Neutrophil (primary cell): ENCODE data around the gene PGLYRP3.

Experiments used
- H3K27ac ChIP-seq: fragments of 200-600 bp; sonication (generic); 2 replicates; pipeline ENCODE4 v1.5.1; 2016; ENCODE audit warnings: mild to moderate bottlenecking, moderate library complexity
- H3K27me3 ChIP-seq: fragments of 200-600 bp; sonication (generic); 2 replicates; pipeline ENCODE4 v1.6.0; 2016; ENCODE audit warnings: mild to moderate bottlenecking
- H3K36me3 ChIP-seq: fragments of 200-600 bp; sonication (generic); 2 replicates; pipeline ENCODE4 v1.5.1; 2017
- H3K4me1 ChIP-seq, 2 experiments: fragments of 200-600 bp in 1 of 2; sonication (generic) in 1 of 2; 1 replicate in 1 of 2; 2 replicates in 1 of 2; pipeline versions ENCODE4 v1.5.1 to v1.6.1; 2013 to 2016; ENCODE audit warnings: low read depth in 1 of 2, low read length in 1 of 2, mild to moderate bottlenecking in 1 of 2, moderate library complexity in 1 of 2; ENCODE audit not compliant: control insufficient read depth in 1 of 2, insufficient read depth in 1 of 2
- H3K4me3 ChIP-seq, 2 experiments: fragments of 200-600 bp in 1 of 2; sonication (generic) in 1 of 2; 1 replicate in 1 of 2; 2 replicates in 1 of 2; pipeline ENCODE4 v1.5.1; 2013 to 2016; ENCODE audit warnings: low read depth in 1 of 2, low read length in 1 of 2, mild to moderate bottlenecking in 1 of 2, moderate library complexity in 1 of 2
- H3K9me3 ChIP-seq: fragments of 200-600 bp; sonication (generic); 2 replicates; pipeline ENCODE4 v1.5.1; 2016
- TF ChIP-seq, protein P1 (sequence below): fragments of 200-600 bp; sonication (generic); IDR thresholded peaks from 2 replicates; pipeline ENCODE4 v1.5.1; 2016; ENCODE audit warnings: antibody characterized with exemption

PGLYRP3 gene

GRCh38 chr1:153312570-153313186 is at the start of gene PGLYRP3:
Gene PGLYRP3, minus strand, starts transcription at chr1:153312952. Its CDS starts 2,287 bp downstream, at chr1:153310665.
- no peaks in the 10 kb centered on the region for H3K36me3 ChIP-seq
- peaks cover 11% of the 10 kb centered on the region for H3K27me3 ChIP-seq
- H3K27ac ChIP-seq, result no peak within 1 kb of the TSS
- no peaks in the 10 kb centered on the region for H3K4me1 ChIP-seq
- H3K4me3 ChIP-seq, result no peak within 1 kb of the TSS
- TF ChIP-seq, protein P1, sequence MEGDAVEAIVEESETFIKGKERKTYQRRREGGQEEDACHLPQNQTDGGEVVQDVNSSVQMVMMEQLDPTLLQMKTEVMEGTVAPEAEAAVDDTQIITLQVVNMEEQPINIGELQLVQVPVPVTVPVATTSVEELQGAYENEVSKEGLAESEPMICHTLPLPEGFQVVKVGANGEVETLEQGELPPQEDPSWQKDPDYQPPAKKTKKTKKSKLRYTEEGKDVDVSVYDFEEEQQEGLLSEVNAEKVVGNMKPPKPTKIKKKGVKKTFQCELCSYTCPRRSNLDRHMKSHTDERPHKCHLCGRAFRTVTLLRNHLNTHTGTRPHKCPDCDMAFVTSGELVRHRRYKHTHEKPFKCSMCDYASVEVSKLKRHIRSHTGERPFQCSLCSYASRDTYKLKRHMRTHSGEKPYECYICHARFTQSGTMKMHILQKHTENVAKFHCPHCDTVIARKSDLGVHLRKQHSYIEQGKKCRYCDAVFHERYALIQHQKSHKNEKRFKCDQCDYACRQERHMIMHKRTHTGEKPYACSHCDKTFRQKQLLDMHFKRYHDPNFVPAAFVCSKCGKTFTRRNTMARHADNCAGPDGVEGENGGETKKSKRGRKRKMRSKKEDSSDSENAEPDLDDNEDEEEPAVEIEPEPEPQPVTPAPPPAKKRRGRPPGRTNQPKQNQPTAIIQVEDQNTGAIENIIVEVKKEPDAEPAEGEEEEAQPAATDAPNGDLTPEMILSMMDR, result no peak
- no peaks in the 10 kb centered on the region for H3K9me3 ChIP-seq

DNA sequence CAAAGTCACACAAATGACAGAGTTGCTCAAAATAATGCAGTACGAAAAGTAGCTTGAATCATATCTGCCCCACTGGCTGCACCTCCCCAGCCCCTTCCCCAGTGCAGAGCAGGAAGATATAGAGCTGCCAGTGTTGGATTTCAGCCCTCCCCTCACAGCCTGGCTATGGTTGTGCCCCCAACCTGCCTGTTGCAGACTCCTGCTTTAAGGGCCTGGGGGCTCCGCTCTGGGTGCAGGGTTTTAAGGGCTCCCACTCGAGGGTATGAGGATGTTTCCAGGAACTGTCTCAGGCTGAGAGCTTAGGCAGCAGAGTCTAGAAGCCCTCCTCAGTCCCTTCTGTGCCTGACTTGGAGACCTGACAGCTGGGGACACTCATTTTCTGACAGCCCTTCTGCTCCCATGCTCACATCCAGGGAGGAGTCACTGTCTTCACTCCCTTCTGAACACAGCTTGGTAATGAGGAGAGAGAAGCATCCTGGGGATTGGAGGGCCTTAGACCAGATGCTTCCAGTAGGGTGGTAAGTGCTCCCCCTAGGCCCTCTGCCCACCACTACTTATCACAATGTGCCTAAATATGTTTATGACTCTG is 49.5 kb upstream of the PGLYRP3 start:
- TF ChIP-seq, protein P1, result no peak

DNA sequence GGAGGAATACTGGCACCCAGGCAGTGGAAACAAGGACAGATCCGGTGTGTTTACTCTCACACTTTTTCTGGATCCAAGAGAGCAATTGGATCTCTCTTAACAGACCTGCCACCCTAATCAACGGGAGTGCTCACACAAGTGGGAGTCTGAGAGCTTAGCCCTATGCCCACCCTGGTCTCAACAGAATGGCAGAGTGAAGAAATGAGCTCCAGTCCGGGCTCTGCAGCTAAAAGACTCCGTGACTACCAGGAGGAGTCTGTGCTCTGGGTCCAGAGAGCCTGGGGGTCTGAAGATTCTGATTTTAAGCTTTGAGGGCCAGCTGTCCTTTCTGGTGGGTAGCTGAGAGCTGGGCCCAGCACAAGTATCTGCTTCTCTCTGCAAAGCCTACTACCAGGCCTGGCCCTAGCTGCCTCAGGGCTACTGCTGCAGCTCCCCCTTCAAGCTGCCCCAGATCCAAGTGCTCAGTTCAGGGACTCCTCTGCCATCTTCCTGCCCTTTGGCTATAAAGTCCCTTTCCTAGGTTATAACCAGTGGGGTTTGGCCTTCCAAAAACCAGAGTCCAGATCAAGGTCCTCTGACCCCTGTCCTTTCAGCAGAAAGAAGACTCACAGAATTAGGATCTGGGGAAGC is 48.8 kb upstream of the PGLYRP3 start:
- peak overlapping the region; percentile 97 for H3K4me3 ChIP-seq
- TF ChIP-seq, protein P1, result no peak
- peaks cover 5% of the 10 kb centered on the region for H3K9me3 ChIP-seq
- peaks cover 41% of the 10 kb centered on the region for H3K36me3 ChIP-seq
- H3K27me3 ChIP-seq, result no peaks in the 10 kb centered on the region
- peaks cover 81 to 99% of the 10 kb centered on the region in 2 experiments for H3K4me1 ChIP-seq
- H3K27ac ChIP-seq, result peak overlapping the region; percentile 100

More for the DNA sequence above, 49.5 kb upstream of the PGLYRP3 start:
- peak overlapping the region; percentile 97 for H3K4me3 ChIP-seq
- H3K9me3 ChIP-seq, result peaks cover 5% of the 10 kb centered on the region
- H3K36me3 ChIP-seq, result peaks cover 41% of the 10 kb centered on the region
- no peaks in the 10 kb centered on the region for H3K27me3 ChIP-seq
- H3K27ac ChIP-seq, result peak overlapping the region; percentile 100
- H3K4me1 ChIP-seq, result peaks cover 81 to 99% of the 10 kb centered on the region in 2 experiments

DNA sequence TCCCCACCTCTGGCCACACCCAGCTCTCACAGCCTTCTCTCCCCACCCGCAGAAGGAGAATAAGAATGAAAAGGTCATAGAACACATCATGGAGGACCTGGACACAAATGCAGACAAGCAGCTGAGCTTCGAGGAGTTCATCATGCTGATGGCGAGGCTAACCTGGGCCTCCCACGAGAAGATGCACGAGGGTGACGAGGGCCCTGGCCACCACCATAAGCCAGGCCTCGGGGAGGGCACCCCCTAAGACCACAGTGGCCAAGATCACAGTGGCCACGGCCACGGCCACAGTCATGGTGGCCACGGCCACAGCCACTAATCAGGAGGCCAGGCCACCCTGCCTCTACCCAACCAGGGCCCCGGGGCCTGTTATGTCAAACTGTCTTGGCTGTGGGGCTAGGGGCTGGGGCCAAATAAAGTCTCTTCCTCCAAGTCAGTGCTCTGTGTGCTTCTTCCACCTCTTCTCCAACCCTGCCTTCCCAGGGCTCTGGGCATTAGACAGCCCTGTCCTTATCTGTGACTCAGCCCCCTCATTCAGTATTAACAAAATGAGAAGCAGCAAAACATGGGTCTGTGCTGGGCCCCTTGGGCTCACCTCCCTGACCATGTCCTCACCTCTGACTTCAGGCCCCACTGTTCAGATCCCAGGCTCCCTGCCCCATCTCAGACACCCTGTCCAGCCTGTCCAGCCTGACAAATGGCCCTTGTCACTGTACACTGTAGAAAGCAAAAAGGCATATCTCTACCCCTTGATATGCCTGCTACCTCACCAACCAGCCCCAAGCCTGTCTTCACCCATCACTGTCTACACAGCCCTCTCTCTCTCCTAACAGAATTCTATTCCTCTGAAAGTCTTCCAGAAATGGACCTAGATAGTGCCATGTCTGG is 48.1 kb upstream of the PGLYRP3 start:
- H3K4me1 ChIP-seq, result peaks cover 81 to 99% of the 10 kb centered on the region in 2 experiments
- H3K4me3 ChIP-seq, result peak overlapping the region; percentile 97
- H3K27me3 ChIP-seq, result no peaks in the 10 kb centered on the region
- peaks cover 5% of the 10 kb centered on the region for H3K9me3 ChIP-seq
- H3K36me3 ChIP-seq, result peaks cover 41% of the 10 kb centered on the region
- TF ChIP-seq, protein P1, result no peak
- H3K27ac ChIP-seq, result peak overlapping the region; percentile 100

- H3K4me1 ChIP-seq, result peaks cover 81 to 99% of the 10 kb centered on the region in 2 experiments
- peak overlapping the region; percentile 100 for H3K27ac ChIP-seq
- no peaks in the 10 kb centered on the region for H3K27me3 ChIP-seq
- H3K9me3 ChIP-seq, result peaks cover 5% of the 10 kb centered on the region
- peaks cover 41% of the 10 kb centered on the region for H3K36me3 ChIP-seq
- H3K4me3 ChIP-seq, result peak overlapping the region; percentile 97
- TF ChIP-seq, protein P1, result no peak
Measured at GRCh38 chr1:153360190-153360589, 47.4 kb upstream of the PGLYRP3 start.
